Nephron progenitor cell (in vitro differentiated cells): ENCODE results near the gene HSP90AA1.
"Not testable (repeated sequence)": the region's sequence is repeated elsewhere in the genome, so short reads cannot be mapped to it uniquely, and the experiment has no call there.

Source experiments
- DNase-seq: peaks from one replicate; pipeline ENCODE4 v3.0.0; 2021
- H3K27ac Mint-ChIP-seq: 2 replicates; pipeline ENCODE4 v1.8.0; 2021; ENCODE audit warnings: mild to moderate bottlenecking, moderate library complexity, mixed read lengths
- H3K27me3 Mint-ChIP-seq: 2 replicates; pipeline ENCODE4 v1.8.0; 2021; ENCODE audit warnings: mild to moderate bottlenecking, low read depth, mixed read lengths; ENCODE audit not compliant: poor library complexity
- H3K36me3 Mint-ChIP-seq: 2 replicates; pipeline ENCODE4 v1.8.0; 2021; ENCODE audit warnings: low read depth, mixed read lengths
- H3K4me1 Mint-ChIP-seq: 2 replicates; pipeline ENCODE4 v1.8.0; 2021; ENCODE audit warnings: mixed read lengths
- H3K4me3 Mint-ChIP-seq: 2 replicates; pipeline ENCODE4 v1.8.0; 2021; ENCODE audit warnings: mild to moderate bottlenecking, moderate library complexity, mixed read lengths
- H3K9me3 Mint-ChIP-seq: 2 replicates; pipeline ENCODE4 v1.8.0; 2021; ENCODE audit warnings: mild to moderate bottlenecking, moderate library complexity, mixed read lengths
- CTCF ChIP-seq: fragments of 200-600 bp; sonication (generic); IDR thresholded peaks from 2 replicates; pipeline ENCODE4 v1.5.0; 2021; ENCODE audit warnings: antibody characterized with exemption

The HSP90AA1 gene

GRCh38 chr14:102088012-102088792 lies 1.4 kb upstream of the HSP90AA1 start:
- DNase-seq: peak; percentile 36

GRCh38 chr14:102087762-102088011 lies 843 bp upstream of the HSP90AA1 start:
- no peak for TF ChIP-seq CTCF
- H3K9me3 Mint-ChIP-seq: no peaks in the 10 kb centered on the region
- H3K27ac Mint-ChIP-seq: peak overlapping the region; percentile 72
- peaks cover 37% of the 10 kb centered on the region for H3K36me3 Mint-ChIP-seq
- H3K4me3 Mint-ChIP-seq: peak overlapping the region; percentile 79
- peaks cover 61% of the 10 kb centered on the region for H3K4me1 Mint-ChIP-seq
- no peak for DNase-seq
- H3K27me3 Mint-ChIP-seq: peaks cover 14% of the 10 kb centered on the region

More at GRCh38 chr14:102088012-102088792, 1.4 kb upstream of the HSP90AA1 start:
- Mint-ChIP-seq H3K9me3 (no peaks in the 10 kb centered on the region), H3K4me3 (peak overlapping the region; percentile 79), H3K36me3 (peaks cover 31% of the 10 kb centered on the region), H3K27ac (peak overlapping the region; percentile 83), H3K27me3 (peaks cover 14% of the 10 kb centered on the region), H3K4me1 (peaks cover 56% of the 10 kb centered on the region)
- no peak for TF ChIP-seq CTCF

- H3K4me1 Mint-ChIP-seq: peaks cover 69% of the 10 kb centered on the region
These were observed 204 bp downstream of the HSP90AA1 start for GRCh38 chr14:102086709-102086971.

GRCh38 chr14:102085948-102086708 lies 716 bp downstream of the HSP90AA1 start:
- Mint-ChIP-seq H3K36me3 (peaks cover 50% of the 10 kb centered on the region), H3K9me3 (no peaks in the 10 kb centered on the region), H3K4me1 (peaks cover 70% of the 10 kb centered on the region), H3K27me3 (peaks cover 14% of the 10 kb centered on the region), H3K4me3 (peak overlapping the region; percentile 94), H3K27ac (peak overlapping the region; percentile 97)
- DNase-seq: no peak
- no peak for TF ChIP-seq CTCF

More at GRCh38 chr14:102086709-102086971, 204 bp downstream of the HSP90AA1 start:
- Mint-ChIP-seq H3K27me3 (peaks cover 14% of the 10 kb centered on the region), H3K36me3 (peaks cover 45% of the 10 kb centered on the region), H3K9me3 (no peaks in the 10 kb centered on the region), H3K27ac (peak overlapping the region; percentile 96), H3K4me3 (peak overlapping the region; percentile 79)
- no peak for DNase-seq
- TF ChIP-seq CTCF: no peak

GRCh38 chr14:102085488-102085887 lies 1.4 kb downstream of the HSP90AA1 start:
- DNase-seq: no peak
- Mint-ChIP-seq H3K4me1 (peaks cover 70% of the 10 kb centered on the region), H3K36me3 (peaks cover 57% of the 10 kb centered on the region), H3K4me3 (peak overlapping the region; percentile 94), H3K27me3 (peaks cover 14% of the 10 kb centered on the region), H3K9me3 (no peaks in the 10 kb centered on the region), H3K27ac (peak overlapping the region; percentile 97)
- no peak for TF ChIP-seq CTCF

- Mint-ChIP-seq H3K9me3 (no peaks in the 10 kb centered on the region), H3K36me3 (peaks cover 62% of the 10 kb centered on the region), H3K4me1 (peaks cover 67% of the 10 kb centered on the region), H3K27me3 (peaks cover 10% of the 10 kb centered on the region), H3K27ac (peak overlapping the region; percentile 18), H3K4me3 (peak overlapping the region; percentile 94)
- no peak for DNase-seq
- no peak for TF ChIP-seq CTCF
These were observed 1.9 kb downstream of the HSP90AA1 start for GRCh38 chr14:102084931-102085330.

- Mint-ChIP-seq H3K4me3 (peak overlapping the region; percentile 94), H3K27ac (peak overlapping the region; percentile 18), H3K36me3 (peaks cover 66% of the 10 kb centered on the region), H3K4me1 (peaks cover 62% of the 10 kb centered on the region)
- not testable (repeated sequence) for H3K9me3 Mint-ChIP-seq, H3K27me3 Mint-ChIP-seq, DNase-seq
These were observed 2.3 kb downstream of the HSP90AA1 start for GRCh38 chr14:102084522-102084921.
